NB4 (cell line): Measurements from ENCODE around the gene TCEAL4.

Experiments
- DNase-seq: peaks from one replicate; pipeline ENCODE4 v3.0.0; 2010; ENCODE audit warnings: low read depth
- H3K4me3 ChIP-seq: one replicate; pipeline ENCODE4 v1.5.1; 2011; ENCODE audit warnings: mild to moderate bottlenecking, low read depth, low read length, moderate library complexity
- CTCF ChIP-seq: IDR thresholded peaks from one replicate; pipeline ENCODE4 v1.5.1; 2012; ENCODE audit warnings: low read depth, low read length
- MAX ChIP-seq: IDR thresholded peaks from 2 replicates; pipeline ENCODE4 v1.6.1; 2011; ENCODE audit warnings: low read depth, low read length
- MYC ChIP-seq: IDR thresholded peaks from 2 replicates; pipeline ENCODE4 v1.6.1; 2011; ENCODE audit warnings: low read depth, low read length
- POLR2A ChIP-seq: IDR thresholded peaks from 2 replicates; pipeline ENCODE4 v1.6.1; 2011; ENCODE audit warnings: mild to moderate bottlenecking; ENCODE audit not compliant: insufficient read length; ENCODE audit errors: extremely low read depth

The TCEAL4 gene

GRCh38 chrX:103629318-103630170 is 44.2 kb downstream of the TCEAL4 start:
- peak; percentile 22 for DNase-seq
- TF ChIP-seq MYC, result no peak
- no peak for TF ChIP-seq CTCF
- TF ChIP-seq MAX, result no peak
- TF ChIP-seq POLR2A, result no peak
- H3K4me3 ChIP-seq, result peak overlapping the region; percentile 47

GRCh38 chrX:103630171-103630511 is 44.8 kb downstream of the TCEAL4 start:
- TF ChIP-seq CTCF, result no peak
- TF ChIP-seq MYC, result no peak
- TF ChIP-seq POLR2A, result no peak
- TF ChIP-seq MAX, result no peak
- DNase-seq, result no peak
- H3K4me3 ChIP-seq, result no peak overlapping the region

GRCh38 chrX:103631145-103631544 is 45.8 kb downstream of the TCEAL4 start:
- H3K4me3 ChIP-seq, result no peak overlapping the region
- TF ChIP-seq POLR2A (no peak), CTCF (no peak), MYC (no peak), MAX (no peak)
- DNase-seq, result no peak

GRCh38 chrX:103635436-103635835 is 50.1 kb downstream of the TCEAL4 start:
- DNase-seq, result no peak
- TF ChIP-seq CTCF, result no peak
- H3K4me3 ChIP-seq, result no peak overlapping the region
